Gastroesophageal sphincter (tissue), 3 donors: ENCODE measurements around the gene TAF15.

Experiments used
- CTCF ChIP-seq, 4 experiments: fragments of 200-600 bp in 2 of 4; fragments of 450-650 bp in 2 of 4; sonication (generic) in 1 of 4; IDR thresholded peaks; one replicate each; pipeline ENCODE4 v1.5.1; 2017 to 2019; ENCODE audit warnings: antibody characterized with exemption in 4 of 4, mild to moderate bottlenecking in 2 of 4, moderate library complexity in 2 of 4
- POLR2AphosphoS5 ChIP-seq: sonication (generic); formaldehyde crosslinking; IDR thresholded peaks from one replicate; pipeline ENCODE4 v1.6.1; 2017; ENCODE audit warnings: antibody characterized with exemption

- no peak for TF ChIP-seq CTCF (IDR thresholded peaks at IDR 0.05)
- no peak for TF ChIP-seq POLR2AphosphoS5
These were observed 12.3 kb upstream of the TAF15 start for GRCh38 chr17:35796942-35797341.
